SIG-M5 (cell line): ENCODE results near the gene PYM1.

Experiments
- DNase-seq: peaks from one replicate; lab custom pipeline; 2025; lab: John Stamatoyannopoulos, UW

The PYM1 gene

GRCh38 chr12:55927588-55928502 is at the start of gene PYM1:
Gene PYM1 (minus strand): TSS chr12:55927894. CDS start chr12:55927761, 133 bp downstream.
- peak; percentile 84 for DNase-seq

GRCh38 chr12:55974308-55974730 is 46.6 kb upstream of the PYM1 start:
- no peak for DNase-seq

- DNase-seq = peak; percentile 100
Measured at GRCh38 chr12:55973599-55974307, 46.1 kb upstream of the PYM1 start, which contains the start of gene RAB5B. Gene RAB5B (plus strand): TSS chr12:55974078. CDS start chr12:55986961, 12,883 bp downstream.

- no peak for DNase-seq
Measured at GRCh38 chr12:55972911-55973598, 45.4 kb upstream of the PYM1 start.

DNA sequence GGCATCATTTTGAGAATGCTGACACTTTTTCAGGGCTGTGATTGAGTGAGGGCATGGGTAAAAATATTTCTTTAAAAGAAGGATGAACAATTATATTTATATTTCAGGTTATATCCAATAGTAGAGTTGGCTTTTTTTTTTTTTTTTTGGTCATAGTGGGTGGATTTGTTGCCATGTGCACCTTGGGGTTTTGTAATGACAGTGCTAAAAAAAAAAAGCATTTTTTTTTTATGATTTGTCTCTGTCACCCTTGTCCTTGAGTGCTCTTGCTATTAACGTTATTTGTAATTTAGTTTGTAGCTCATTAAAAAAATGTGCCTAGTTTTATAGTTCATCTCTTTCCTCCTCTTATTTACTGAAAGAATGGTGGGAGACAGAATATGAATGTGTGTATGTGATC is 44.8 kb upstream of the PYM1 start:
- DNase-seq = no peak

DNA sequence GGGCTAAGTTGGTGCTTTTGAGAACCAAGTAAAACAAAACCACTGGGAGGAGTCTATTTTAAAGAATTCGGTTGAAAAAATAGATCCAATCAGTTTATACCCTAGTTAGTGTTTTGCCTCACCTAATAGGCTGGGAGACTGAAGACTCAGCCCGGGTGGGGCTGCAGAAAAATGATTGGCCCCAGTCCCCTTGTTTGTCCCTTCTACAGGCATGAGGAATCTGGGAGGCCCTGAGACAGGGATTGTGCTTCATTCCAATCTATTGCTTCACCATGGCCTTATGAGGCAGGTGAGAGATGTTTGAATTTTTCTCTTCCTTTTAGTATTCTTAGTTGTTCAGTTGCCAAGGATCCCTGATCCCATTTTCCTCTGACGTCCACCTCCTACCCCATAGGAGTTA is 44.3 kb upstream of the PYM1 start:
- DNase-seq = no peak

DNA sequence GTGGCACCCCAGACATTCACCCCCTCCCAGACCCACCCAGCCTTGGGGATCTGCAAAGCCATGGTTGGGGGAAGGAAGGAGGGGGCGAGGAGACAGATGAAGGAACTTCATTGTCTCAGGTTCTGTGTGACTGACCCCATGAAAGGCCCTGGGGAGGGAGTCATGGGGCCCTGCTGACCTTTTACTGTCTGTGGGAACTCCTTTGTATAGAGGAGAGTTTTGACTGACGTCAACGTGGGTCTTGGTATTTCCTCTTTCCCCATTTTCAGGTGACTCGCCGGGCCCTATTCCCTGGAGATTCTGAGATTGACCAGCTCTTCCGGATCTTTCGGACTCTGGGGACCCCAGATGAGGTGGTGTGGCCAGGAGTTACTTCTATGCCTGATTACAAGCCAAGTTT is 43.1 kb upstream of the PYM1 start:
- no peak for DNase-seq

DNA sequence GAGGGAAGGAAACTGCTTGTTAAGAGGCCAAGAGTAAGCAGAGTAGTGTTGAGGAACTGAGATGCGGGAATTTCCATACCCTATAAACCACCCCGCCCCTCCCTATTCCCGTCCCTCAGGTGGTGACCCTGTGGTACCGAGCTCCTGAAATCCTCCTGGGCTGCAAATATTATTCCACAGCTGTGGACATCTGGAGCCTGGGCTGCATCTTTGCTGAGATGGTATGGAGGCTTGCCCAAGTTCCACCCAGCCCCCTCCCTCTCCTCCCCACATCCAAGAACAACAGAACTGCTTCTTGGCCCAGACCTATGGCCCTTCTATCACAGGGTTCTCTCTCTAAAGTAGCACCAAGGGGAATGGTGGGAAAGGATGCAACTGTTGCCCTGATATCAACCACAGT is 41.7 kb upstream of the PYM1 start:
- DNase-seq = no peak

DNA sequence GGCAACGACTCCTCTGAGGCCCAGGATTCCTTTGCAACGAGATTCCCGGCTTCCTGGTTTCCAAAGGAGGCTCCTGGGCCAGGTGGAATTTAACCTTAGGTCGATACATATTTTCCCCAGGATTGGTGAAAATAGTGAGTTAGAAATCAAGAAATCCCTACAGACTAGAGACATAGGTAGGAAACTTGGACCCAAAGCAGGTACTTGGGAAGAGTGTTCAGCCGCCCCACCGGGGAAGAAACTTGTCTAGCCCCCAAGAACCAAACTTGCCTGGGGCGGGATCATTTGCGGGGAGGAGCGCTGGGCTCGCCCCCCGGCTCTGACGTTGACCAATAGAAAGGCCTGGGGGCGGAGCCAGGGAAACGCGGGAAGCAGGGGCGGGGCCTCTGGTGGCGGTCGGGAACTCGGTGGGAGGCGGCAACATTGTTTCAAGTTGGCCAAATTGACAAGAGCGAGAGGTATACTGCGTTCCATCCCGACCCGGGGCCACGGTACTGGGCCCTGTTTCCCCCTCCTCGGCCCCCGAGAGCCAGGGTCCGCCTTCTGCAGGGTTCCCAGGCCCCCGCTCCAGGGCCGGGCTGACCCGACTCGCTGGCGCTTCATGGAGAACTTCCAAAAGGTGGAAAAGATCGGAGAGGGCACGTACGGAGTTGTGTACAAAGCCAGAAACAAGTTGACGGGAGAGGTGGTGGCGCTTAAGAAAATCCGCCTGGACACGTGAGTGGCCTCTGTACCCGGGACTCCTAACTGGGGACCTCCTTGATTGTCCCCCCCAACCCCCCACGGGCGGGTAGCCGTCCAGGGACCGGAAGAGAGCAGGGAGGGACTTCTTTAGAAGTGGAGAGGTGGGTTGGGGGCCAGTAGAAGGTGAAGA is 39.0 kb upstream of the PYM1 start, which contains the start of gene CDK2:
Gene CDK2 (plus strand): TSS at position 423 of the 874 bp plus-strand sequence. CDS start 179 bp downstream, at position 602.
- DNase-seq = no peak

GRCh38 chr12:55965941-55966407 is 38.3 kb upstream of the PYM1 start, which contains the start of gene PMEL:
Gene PMEL (minus strand): TSS chr12:55966042. CDS start chr12:55966011, 31 bp downstream.
- DNase-seq = no peak

- DNase-seq = no peak
Measured at GRCh38 chr12:55965240-55965639, 37.5 kb upstream of the PYM1 start.

DNA sequence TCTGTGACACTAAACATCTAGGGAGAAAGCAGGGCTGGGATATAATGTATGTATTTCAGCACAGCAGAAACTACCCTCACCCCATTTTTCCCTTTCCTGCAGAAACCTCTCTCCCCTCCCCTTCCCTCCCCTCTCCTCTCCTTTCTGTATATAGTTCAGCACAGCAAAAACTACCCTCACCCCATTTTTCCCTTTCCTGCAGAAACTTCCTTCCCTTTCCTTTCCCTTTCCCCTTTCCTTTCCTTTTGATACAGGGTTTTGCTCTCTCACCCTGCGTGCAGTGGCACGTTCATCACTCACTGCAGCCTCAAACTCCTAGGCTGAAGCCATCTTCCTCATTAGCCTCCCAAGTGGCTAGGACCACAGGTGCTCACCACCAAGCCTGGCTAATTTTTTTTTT is 36.1 kb upstream of the PYM1 start:
- DNase-seq = no peak

DNA sequence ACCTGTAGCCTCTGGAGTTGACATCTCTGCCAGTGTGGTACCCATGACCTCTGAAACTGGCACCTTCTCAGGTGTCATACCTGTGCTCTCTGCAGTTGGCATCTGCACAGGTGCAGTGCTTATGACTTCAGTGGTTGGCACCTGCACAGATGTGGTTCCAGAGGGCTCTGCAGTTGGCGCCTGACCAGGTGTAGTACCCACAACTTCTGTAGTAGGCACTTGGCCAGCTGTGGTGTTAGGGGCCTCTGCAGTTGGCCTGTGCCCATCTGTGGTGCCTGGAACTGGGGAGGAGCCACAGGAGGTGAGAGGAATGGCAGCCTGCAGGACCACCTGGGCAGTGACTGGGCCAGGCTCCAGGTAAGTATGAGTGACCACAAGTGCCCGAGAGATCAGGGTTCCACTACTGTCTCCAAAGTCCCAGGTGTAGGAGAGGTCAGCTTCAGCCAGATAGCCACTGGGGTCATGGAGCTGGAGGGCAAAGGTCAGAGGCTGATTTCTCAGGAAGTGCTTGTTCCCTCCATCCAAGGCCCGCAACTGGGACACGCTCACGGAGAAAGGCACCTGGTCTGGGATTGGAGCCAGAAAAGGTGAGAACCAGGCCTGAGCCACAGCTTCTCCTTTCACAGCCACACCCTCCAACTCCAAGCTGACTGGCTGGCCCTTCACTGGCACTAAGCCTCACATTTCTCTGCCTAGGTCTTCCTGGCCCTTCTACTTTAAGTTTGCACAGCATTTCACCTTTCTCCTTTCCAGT is 29.6 kb upstream of the PYM1 start:
- no peak for DNase-seq

DNA sequence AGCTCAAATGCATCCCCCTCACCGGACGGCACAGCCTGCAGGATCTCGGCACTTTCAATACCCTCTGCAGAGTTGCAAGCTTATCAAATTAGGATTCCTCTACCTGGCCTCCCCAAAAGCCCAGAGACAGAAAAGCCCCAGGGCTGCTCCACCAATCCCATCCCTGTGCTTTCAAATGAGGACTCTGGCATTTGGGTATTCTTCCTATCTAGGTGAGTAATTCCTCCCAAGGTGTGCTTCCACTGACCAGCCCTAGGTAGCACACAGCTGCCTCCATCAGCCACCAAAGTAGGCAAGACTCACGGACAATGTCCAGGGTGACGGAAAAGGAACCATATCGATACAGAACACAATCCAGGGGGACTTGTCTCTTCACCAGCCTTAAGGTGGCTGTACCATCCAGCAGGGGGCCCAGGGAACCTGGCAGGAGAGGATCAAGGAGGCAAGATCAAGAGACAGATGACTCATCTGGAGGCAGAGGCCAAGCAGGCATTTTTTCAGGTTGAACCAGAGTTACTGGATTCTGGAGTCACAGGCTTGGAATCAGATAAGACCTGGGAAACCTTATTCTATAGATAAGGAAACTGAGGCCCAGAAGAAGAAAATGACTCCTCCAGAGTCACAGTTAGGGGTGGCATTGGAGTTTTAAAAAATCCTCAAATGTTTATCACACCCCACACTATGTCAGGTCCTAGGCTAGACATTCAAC is 28.3 kb upstream of the PYM1 start:
- no peak for DNase-seq

DNA sequence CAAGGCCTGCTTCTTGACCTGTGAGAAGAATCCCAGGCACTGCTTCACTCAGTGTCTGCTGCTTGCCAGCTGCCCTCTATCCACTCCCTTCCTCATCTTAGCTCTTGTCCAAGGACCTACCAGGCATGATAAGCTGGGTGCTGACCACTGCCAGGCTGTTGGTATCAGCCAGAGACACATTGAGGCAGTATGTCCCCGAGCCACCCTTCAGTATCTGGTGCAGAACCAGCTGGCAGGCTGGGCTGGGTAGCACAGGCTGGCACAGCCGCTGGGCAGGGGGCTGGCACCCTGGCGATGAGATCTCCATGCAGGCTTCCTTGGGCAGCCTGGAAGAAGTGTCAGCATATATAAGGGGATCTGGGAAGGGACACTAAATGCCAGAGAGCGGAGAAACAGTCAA is 27.6 kb upstream of the PYM1 start:
- DNase-seq = no peak

- no peak for DNase-seq
Measured at GRCh38 chr12:55946553-55946952, 18.9 kb upstream of the PYM1 start.

DNA sequence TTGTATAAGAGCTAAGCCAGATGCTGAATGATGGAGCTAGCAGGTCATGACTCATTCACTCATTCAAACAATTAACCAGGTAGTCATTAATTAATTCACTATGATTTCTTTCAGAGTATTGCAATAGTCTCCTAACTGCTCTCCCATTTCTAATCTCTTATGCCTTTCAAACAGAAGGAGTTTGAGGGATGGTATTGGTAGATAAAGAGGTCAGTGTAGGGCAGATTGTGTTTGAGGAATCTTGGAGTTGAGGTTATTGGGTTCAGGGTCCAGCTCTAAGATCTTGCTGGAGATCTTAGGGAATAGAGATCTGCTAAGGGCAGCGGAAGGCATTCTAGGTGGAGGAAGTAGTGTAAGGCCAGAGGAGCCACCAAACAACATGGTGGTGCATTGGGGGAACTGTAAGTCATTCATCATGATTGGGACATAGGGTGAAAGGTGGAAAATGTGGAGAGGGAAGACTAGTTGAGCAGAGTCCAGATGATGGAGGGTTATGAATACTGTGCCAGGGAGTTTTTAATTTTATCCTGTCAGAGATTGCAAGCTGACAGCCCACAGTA is 15.0 kb upstream of the PYM1 start:
- no peak for DNase-seq

- no peak for DNase-seq
Measured at GRCh38 chr12:55942055-55942454, 14.4 kb upstream of the PYM1 start.

DNA sequence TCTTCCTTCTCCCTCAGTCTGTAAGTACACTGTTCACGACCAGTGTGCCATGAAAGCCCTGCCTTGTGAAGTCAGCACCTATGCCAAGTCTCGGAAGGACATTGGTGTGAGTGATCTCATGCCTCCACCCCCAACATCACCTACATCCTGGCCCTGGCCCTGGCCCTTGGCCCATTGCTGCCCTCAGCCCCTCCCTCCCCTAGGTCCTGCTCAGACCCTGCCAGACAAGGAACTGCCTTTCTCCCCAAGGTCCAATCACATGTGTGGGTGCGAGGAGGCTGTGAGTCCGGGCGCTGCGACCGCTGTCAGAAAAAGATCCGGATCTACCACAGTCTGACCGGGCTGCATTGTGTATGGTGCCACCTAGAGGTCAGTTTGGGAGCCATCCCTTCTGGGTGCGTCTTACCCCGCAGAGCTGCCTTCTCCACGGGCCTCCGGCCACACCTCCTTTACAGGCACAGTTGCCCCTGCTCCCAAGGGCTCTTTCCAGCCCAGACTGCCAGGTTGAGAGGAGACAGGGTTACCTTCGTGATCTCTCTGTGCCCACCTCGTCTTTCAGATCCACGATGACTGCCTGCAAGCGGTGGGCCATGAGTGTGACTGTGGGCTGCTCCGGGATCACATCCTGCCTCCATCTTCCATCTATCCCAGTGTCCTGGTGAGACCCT is 12.5 kb upstream of the PYM1 start:
- no peak for DNase-seq
